Measurements from ENCODE around the gene FOXD3. TPM values are rescaled to one million over a fixed set of nuclear protein-coding genes. Genes with fewer than 3 reads are reported as not detected.
"Not testable (repeated sequence)": the region's sequence is repeated elsewhere in the genome, so short reads cannot be mapped to it uniquely, and the experiment has no call there.

The FOXD3 gene
- total RNA-seq, 1 donor from 2014 or later, result 1.3 TPM

DNA sequence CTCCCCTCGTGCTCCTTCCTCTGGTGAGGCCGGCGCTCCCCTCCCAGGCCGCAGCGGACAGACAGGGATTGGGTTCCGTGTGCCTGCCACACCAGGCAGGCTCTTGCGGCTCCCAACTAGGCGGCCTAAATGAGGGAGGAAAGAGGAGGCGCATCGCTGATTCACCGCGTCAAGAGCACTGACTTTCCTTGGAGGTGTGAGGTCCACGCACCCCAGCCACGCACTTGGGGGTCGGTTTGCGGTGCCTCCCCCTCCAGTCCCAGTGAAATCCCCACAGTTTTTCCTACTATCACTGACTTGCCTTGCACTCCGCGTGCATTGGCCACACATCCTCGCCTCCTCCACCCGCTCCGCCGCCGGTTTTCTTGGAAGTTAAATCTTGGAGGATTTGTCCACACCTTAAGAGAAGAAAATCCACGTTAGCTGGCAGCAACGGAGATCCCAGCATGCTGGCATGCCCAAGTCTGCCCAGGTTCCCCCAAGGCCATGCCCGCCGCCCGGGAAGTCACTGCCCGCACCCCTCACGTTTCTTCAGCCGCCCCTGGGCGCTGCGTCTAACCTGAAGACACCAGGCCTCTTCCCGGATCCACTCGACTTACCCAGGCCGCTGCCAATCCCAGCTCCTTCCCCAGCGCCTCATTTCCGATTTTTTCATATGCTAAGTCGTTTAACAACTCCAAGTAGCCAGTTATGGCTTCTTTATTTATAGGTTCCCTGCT is 1.1 kb upstream of the FOXD3 start:
- DNase-seq (ENCODE audit: low spot score), result no peak

DNA sequence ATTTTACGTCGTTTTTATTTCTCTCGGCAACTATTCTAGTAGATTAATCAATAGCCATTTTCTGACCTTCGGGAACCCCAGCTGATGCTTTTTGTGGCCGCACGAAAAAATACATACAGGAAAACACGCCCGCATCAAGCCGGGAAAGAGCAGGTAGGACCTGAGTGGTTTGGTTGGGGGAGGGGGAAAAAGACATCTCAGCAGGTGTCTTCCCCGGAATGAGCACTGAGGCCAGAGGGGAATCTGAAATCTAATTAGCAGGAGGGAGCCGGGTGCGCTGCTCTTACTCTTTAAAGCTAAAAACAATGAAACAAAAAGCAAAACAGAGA is 618 bp upstream of the FOXD3 start:
- no peak for DNase-seq (ENCODE audit: low spot score)

DNA sequence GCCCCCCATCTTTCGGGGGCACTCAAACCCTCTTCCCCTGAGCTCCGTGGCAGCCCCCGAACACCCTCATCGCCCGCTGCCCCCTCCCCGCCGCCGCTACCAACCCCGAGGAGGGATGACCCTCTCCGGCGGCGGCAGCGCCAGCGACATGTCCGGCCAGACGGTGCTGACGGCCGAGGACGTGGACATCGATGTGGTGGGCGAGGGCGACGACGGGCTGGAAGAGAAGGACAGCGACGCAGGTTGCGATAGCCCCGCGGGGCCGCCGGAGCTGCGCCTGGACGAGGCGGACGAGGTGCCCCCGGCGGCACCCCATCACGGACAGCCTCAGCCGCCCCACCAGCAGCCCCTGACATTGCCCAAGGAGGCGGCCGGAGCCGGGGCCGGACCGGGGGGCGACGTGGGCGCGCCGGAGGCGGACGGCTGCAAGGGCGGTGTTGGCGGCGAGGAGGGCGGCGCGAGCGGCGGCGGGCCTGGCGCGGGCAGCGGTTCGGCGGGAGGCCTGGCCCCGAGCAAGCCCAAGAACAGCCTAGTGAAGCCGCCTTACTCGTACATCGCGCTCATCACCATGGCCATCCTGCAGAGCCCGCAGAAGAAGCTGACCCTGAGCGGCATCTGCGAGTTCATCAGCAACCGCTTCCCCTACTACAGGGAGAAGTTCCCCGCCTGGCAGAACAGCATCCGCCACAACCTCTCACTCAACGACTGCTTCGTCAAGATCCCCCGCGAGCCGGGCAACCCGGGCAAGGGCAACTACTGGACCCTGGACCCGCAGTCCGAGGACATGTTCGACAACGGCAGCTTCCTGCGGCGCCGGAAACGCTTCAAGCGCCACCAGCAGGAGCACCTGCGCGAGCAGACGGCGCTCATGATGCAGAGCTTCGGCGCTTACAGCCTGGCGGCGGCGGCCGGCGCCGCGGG is 837 bp downstream of the FOXD3 start:
- no peak for DNase-seq (ENCODE audit: low spot score)

DNA sequence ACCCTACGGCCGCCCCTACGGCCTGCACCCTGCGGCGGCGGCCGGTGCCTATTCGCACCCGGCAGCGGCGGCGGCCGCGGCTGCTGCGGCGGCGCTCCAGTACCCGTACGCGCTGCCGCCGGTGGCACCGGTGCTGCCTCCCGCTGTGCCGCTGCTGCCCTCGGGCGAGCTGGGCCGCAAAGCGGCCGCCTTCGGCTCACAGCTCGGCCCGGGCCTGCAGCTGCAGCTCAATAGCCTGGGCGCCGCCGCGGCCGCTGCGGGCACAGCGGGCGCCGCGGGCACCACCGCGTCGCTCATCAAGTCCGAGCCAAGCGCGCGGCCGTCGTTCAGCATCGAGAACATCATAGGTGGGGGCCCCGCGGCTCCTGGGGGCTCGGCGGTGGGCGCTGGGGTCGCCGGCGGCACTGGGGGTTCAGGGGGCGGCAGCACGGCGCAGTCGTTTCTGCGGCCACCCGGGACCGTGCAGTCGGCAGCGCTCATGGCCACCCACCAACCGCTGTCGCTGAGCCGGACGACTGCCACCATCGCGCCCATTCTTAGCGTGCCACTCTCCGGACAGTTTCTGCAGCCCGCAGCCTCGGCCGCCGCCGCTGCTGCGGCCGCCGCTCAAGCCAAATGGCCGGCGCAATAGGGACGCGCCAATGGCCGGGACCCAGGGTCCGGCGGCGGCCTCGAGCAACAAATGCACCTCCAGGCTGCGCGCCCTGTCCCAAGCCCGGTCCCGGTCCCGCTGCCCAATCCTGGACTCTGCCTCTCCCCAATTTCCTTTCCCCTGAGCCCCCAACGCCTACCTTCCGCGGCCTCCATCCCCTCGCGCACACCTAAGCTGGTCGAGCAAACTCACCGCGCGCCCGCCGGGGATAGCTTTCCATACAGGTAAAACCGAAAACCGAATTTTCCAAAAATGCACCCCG is 1.8 kb downstream of the FOXD3 start:
- no peak for DNase-seq (ENCODE audit: low spot score)

- no peak for DNase-seq (ENCODE audit: low spot score)
Observed at GRCh38 chr1:63324779-63325119, 2.4 kb downstream of the FOXD3 start.

DNA sequence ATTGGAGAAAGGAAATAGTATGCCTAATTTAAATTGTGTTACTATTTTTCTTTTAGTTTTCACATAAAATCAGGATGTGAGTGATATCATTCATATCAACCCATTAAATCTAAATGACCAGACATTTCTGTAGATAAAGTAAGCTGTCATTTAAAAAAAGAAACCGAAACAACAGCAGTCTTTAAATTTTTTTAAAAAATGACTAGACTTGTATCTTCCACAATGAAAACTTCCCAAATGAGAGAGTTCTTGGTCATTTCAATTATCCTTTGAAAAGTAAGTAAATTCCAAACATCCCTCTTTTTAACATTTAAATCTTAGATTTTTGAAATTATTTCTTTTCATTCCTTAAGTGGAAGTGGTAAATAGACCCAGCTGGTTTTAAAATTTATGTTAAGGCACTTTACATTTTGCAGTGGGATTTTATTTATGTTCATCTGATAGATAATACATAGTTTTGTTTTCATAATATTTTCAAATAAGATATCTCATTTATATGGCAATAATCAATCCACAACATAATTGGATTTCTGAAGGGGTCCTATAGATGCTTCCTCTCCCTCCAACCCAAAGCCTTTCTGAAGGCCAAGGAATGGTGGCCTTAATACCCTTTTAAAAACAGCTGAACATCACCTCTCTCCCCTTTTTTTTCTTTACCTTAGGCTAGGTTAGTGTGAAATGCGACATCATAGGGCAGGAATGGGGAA is 3.1 kb downstream of the FOXD3 start:
- DNase-seq (ENCODE audit: low spot score), result no peak

GRCh38 chr1:63326106-63326472 is 3.7 kb downstream of the FOXD3 start:
- no peak for DNase-seq (ENCODE audit: low spot score)

DNA sequence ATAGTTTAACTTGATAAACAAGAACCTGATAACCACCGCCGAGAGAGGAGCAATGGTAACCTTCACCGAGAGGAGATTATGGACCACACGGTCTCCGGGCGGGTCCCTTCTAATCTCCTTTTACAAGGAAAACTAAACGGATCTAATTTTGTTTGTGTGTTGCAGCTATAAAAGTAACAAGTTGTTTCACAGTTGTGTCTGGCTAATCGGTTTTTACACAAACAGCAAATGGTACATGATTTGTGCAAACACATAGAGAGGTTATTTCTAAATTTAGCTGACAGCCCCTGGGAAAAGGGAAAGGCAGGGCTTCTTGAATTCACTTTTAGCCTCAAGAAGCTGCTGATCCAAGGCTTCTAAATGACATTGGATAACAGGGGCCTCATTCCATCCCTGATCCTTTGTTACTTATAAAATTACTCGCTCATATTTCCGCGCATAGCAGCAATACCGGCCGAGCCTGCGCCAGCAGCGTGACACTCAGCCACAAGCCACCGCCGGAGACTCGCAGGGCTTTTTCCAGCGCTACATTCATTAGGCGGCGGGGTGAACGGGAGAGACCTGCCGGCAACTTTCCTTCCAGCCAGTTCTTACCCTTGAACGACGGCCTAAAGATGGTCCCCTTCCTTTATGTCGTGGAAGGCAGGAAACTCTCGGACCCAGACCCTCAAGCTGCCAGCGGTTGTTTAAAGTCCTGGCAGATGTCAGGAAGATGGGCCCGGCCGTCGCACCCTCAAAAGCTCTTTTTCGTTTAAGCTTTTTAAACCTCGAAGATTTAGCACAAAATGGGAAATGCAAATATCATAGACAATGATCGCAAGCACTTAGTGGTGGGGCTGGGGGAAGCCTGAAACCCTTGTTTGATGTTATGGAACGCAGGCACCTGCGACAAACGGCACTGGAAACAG is 4.4 kb downstream of the FOXD3 start:
- no peak for DNase-seq (ENCODE audit: low spot score)

GRCh38 chr1:63327417-63328054 is 5.2 kb downstream of the FOXD3 start:
- peak; percentile 54 for DNase-seq (ENCODE audit: low spot score)

GRCh38 chr1:63328122-63328521 is 5.8 kb downstream of the FOXD3 start:
- DNase-seq (ENCODE audit: low spot score), result no peak

DNA sequence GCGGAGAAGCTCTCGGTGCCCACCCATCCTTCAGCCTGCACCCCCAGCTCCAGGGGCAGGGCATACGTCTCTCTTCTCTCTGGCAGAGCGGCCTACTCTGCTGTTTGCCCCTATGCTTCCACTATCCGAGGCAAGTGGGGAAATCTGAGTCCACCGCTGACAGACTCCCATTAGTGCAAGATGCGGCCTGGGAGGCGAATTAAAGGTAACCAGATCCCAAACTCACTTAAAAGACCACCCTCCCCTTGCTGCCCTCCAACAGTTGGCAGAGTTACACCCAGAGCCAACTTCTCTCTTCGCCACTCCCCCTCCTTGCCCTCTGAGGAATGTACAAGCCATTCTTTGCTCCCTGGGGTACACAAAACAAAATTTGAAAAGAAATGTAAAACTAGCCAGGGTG is 6.4 kb downstream of the FOXD3 start:
- DNase-seq (ENCODE audit: low spot score), result no peak

- DNase-seq (ENCODE audit: low spot score), result no peak
Observed at GRCh38 chr1:63329621-63330330, 7.4 kb downstream of the FOXD3 start.

- DNase-seq (ENCODE audit: low spot score), result no peak
Observed at GRCh38 chr1:63330331-63330916, 8.1 kb downstream of the FOXD3 start.

GRCh38 chr1:63342402-63342801 is 20.0 kb downstream of the FOXD3 start:
- no peak for DNase-seq (ENCODE audit: low spot score)

- no peak for DNase-seq (ENCODE audit: low spot score)
Observed at GRCh38 chr1:63343922-63344321, 21.6 kb downstream of the FOXD3 start.

- DNase-seq (ENCODE audit: low spot score), result no peak
Observed at GRCh38 chr1:63350320-63350719, 28.0 kb downstream of the FOXD3 start.

GRCh38 chr1:63352736-63353135 is 30.4 kb downstream of the FOXD3 start:
- no peak for DNase-seq (ENCODE audit: low spot score)

- not testable (repeated sequence) for DNase-seq (ENCODE audit: low spot score)
Observed at GRCh38 chr1:63356234-63356633, 33.9 kb downstream of the FOXD3 start.

DNA sequence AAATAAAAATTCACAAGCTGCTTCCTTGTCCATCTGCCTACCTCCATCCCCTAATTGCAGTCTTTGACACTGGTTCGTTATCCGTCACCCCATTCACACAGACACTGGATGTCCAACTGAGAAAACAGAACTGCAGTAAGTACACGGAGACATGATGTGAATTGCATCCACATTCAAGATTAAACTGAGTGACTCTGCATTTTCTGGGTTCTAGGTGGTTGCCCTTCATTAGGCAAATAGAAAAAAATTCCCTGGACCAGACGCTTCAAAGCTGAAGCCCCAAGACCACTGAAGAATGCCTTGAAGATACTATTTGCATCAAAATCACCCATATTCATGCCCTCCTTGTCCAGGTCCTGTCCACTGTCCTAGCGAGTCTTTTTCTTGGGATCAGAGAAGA is 37.2 kb downstream of the FOXD3 start:
- DNase-seq (ENCODE audit: low spot score), result no peak
